Thymus (tissue), 11 donors: ENCODE data around the gene PRKG1. TPM values are rescaled to one million over a fixed set of nuclear protein-coding genes. Genes with fewer than 3 reads are reported as not detected.

Source experiments
- DNase-seq, 9 donors: peaks; one replicate each; pipeline ENCODE4 v3.0.0-alpha.2; 2013; ENCODE audit warnings: low spot score in 9 of 9, low read depth in 6 of 9, missing footprints in 1 of 9
- H3K27ac ChIP-seq, 2 donors: one replicate each; pipeline ENCODE4 v1.5.1; 2013; ENCODE audit warnings: control low read depth in 1 of 2, low read depth in 1 of 2, low read length in 1 of 2, mild to moderate bottlenecking in 1 of 2, moderate library complexity in 1 of 2
- H3K27me3 ChIP-seq, 2 donors: one replicate each; pipeline ENCODE4 v1.5.1; 2013; ENCODE audit warnings: low read length in 1 of 2; ENCODE audit not compliant: control insufficient read depth in 2 of 2, insufficient read depth in 1 of 2
- H3K36me3 ChIP-seq, 2 donors: one replicate each; pipeline ENCODE4 v1.5.1; 2013; ENCODE audit warnings: low read length in 1 of 2, mild to moderate bottlenecking in 1 of 2, moderate library complexity in 1 of 2; ENCODE audit not compliant: control insufficient read depth in 2 of 2, insufficient read depth in 2 of 2
- H3K4me1 ChIP-seq, 2 donors: one replicate each; pipeline ENCODE4 v1.5.1; 2013; ENCODE audit warnings: low read length in 2 of 2; ENCODE audit not compliant: control insufficient read depth in 2 of 2, insufficient read depth in 2 of 2
- H3K4me3 ChIP-seq, 2 donors: one replicate each; pipeline ENCODE4 v1.5.1; 2013; ENCODE audit warnings: low read length in 2 of 2, control low read depth in 1 of 2, mild to moderate bottlenecking in 1 of 2
- H3K9me3 ChIP-seq, 2 donors: one replicate each; pipeline ENCODE4 v1.5.1; 2013; ENCODE audit warnings: low read length in 1 of 2, mild to moderate bottlenecking in 1 of 2; ENCODE audit not compliant: control insufficient read depth in 2 of 2, insufficient read depth in 1 of 2
- WGBS: extraction: QIAGEN DNeasy Blood & Tissue Kit; methylation state at CpG from one replicate; pipeline ENCODE4 v1.1.7; 2013; 5-methylcytosine and 5-hydroxymethylcytosine counted together
- polyA plus RNA-seq: library from polyadenylated mRNA; stranded (reverse); fragments of 200-250 nt; gene quantifications from one replicate; pipeline ENCODE4 v1.2.3, GENCODE V29; 2013
- total RNA-seq: library from RNA; stranded (reverse); fragments of 120-200 nt; gene quantifications from one replicate; pipeline ENCODE4 v1.2.4, GENCODE V29; 2013
- donor health status: healthy.

PRKG1 gene
- total and polyA plus RNA-seq, 2 donors = 2.5 to 7.4 TPM

- no peak overlapping the region for H3K4me3 ChIP-seq
- no peak for DNase-seq
- no peak overlapping the region for H3K27ac ChIP-seq
- no peaks in the 10 kb centered on the region for H3K27me3 ChIP-seq
- H3K36me3 ChIP-seq = no peaks in the 10 kb centered on the region
- WGBS = 78% methylated on average over 3 of the region's 3 CpGs
- no peaks in the 10 kb centered on the region for H3K4me1 ChIP-seq
- no peaks in the 10 kb centered on the region for H3K9me3 ChIP-seq
Measured at GRCh38 chr10:51462076-51462779, 387.9 kb downstream of the PRKG1 start.

- H3K36me3 ChIP-seq = no peaks in the 10 kb centered on the region
- WGBS = 63% methylated on average over 2 of the region's 2 CpGs
- no peaks in the 10 kb centered on the region for H3K9me3 ChIP-seq
- no peak overlapping the region for H3K27ac ChIP-seq
- no peaks in the 10 kb centered on the region for H3K4me1 ChIP-seq
- DNase-seq = no peak
- H3K27me3 ChIP-seq = no peaks in the 10 kb centered on the region
- no peak overlapping the region for H3K4me3 ChIP-seq
Measured at GRCh38 chr10:51468424-51468823, 394.1 kb downstream of the PRKG1 start.

GRCh38 chr10:51469686-51470085, 395.4 kb downstream of the PRKG1 start:
- Histone ChIP-seq H3K4me1 (no peaks in the 10 kb centered on the region), H3K36me3 (no peaks in the 10 kb centered on the region), H3K4me3 (no peak overlapping the region), H3K27ac (no peak overlapping the region), H3K27me3 (no peaks in the 10 kb centered on the region), H3K9me3 (no peaks in the 10 kb centered on the region)
- no peak for DNase-seq
- WGBS = 97% methylated on average over 2 of the region's 2 CpGs

GRCh38 chr10:51471271-51471670, 397.0 kb downstream of the PRKG1 start:
- H3K4me1 ChIP-seq = no peaks in the 10 kb centered on the region
- WGBS = 58% methylated on average over 4 of the region's 4 CpGs
- no peaks in the 10 kb centered on the region for H3K9me3 ChIP-seq
- H3K27ac ChIP-seq = no peak overlapping the region
- H3K4me3 ChIP-seq = no peak overlapping the region
- DNase-seq = no peak
- H3K36me3 ChIP-seq = no peaks in the 10 kb centered on the region
- no peaks in the 10 kb centered on the region for H3K27me3 ChIP-seq

- no peaks in the 10 kb centered on the region for H3K27me3 ChIP-seq
- H3K9me3 ChIP-seq = no peaks in the 10 kb centered on the region
- no peaks in the 10 kb centered on the region for H3K36me3 ChIP-seq
- H3K4me3 ChIP-seq = no peak overlapping the region
- WGBS = 90% methylated on average over 1 of the region's 1 CpG
- no peak overlapping the region for H3K27ac ChIP-seq
- DNase-seq = no peak
- no peaks in the 10 kb centered on the region for H3K4me1 ChIP-seq
Measured at GRCh38 chr10:51472154-51472553, 397.9 kb downstream of the PRKG1 start.

- Histone ChIP-seq H3K27ac (no peak overlapping the region), H3K36me3 (no peaks in the 10 kb centered on the region), H3K4me1 (no peaks in the 10 kb centered on the region), H3K4me3 (no peak overlapping the region), H3K27me3 (no peaks in the 10 kb centered on the region), H3K9me3 (no peaks in the 10 kb centered on the region)
- DNase-seq = no peak
- WGBS = 95% methylated on average over 3 of the region's 3 CpGs
Measured at GRCh38 chr10:51479711-51480110, 405.4 kb downstream of the PRKG1 start.

- Histone ChIP-seq H3K36me3 (no peaks in the 10 kb centered on the region), H3K27me3 (no peaks in the 10 kb centered on the region), H3K9me3 (no peaks in the 10 kb centered on the region), H3K4me3 (no peak overlapping the region), H3K4me1 (no peaks in the 10 kb centered on the region), H3K27ac (no peak overlapping the region)
- 97% methylated on average over 5 of the region's 5 CpGs for WGBS
- DNase-seq = no peak
Measured at GRCh38 chr10:51485668-51486067, 411.4 kb downstream of the PRKG1 start.

GRCh38 chr10:51487576-51487975, 413.3 kb downstream of the PRKG1 start:
- no peak overlapping the region for H3K27ac ChIP-seq
- no peaks in the 10 kb centered on the region for H3K4me1 ChIP-seq
- WGBS = 93% methylated on average over 5 of the region's 5 CpGs
- no peaks in the 10 kb centered on the region for H3K9me3 ChIP-seq
- no peaks in the 10 kb centered on the region for H3K27me3 ChIP-seq
- no peaks in the 10 kb centered on the region for H3K36me3 ChIP-seq
- no peak for DNase-seq
- no peak overlapping the region for H3K4me3 ChIP-seq

- Histone ChIP-seq H3K27me3 (no peaks in the 10 kb centered on the region), H3K9me3 (no peaks in the 10 kb centered on the region), H3K27ac (no peak overlapping the region), H3K4me1 (no peaks in the 10 kb centered on the region), H3K4me3 (no peak overlapping the region), H3K36me3 (no peaks in the 10 kb centered on the region)
- 88% methylated on average over 5 of the region's 5 CpGs for WGBS
- no peak for DNase-seq
Measured at GRCh38 chr10:51488766-51489408, 414.6 kb downstream of the PRKG1 start.
